K562 (cell line): ENCODE results near the gene TRMT1L. TPM values are rescaled to one million over a fixed set of nuclear protein-coding genes. Genes with fewer than 3 reads are reported as not detected.

Source experiments
- ATAC-seq: fragments of 200-7000 bp; cut with Tn5 transposase; 3 replicates; pipeline ENCODE4 v1.9.1; 2020; ENCODE audit warnings: moderate library complexity
- BruUV-seq: library from RNA; stranded (reverse); fragments of 400-500 nt; replicated peaks from 2 replicates; lab custom pipeline; 2021; lab: Mats Ljungman, UMichigan
- CTCF ChIA-PET: fragments of 300-600 bp; formaldehyde crosslinking; extraction: SDS; loops from one replicate; lab custom pipeline; 2021; ENCODE audit warnings: low intra/inter-chr PET ratio; lab: Yijun Ruan, JAX
- POLR2A ChIA-PET: fragments of 300-600, 350-650 bp; sonication (Branson Sonifier 250); formaldehyde crosslinking; extraction: SDS; loops from one replicate; lab custom pipeline; 2021; ENCODE audit warnings: antibody characterized with exemption, inconsistent platforms; lab: Yijun Ruan, JAX
- DNase-seq, 4 experiments: peaks; one replicate each; pipeline versions ENCODE4 v3.0.0 to v3.0.0-alpha.2; 2011 to 2018; ENCODE audit warnings: low spot score in 3 of 4, mixed read lengths in 3 of 4; ENCODE audit errors: extremely low read depth in 1 of 4
- FAIRE-seq: peaks from 2 replicates; lab custom pipeline; 2011; peaks lifted over from hg19 to GRCh38; lab: Jason Lieb, UNC
- H2AFZ ChIP-seq: 2 replicates; pipeline ENCODE4 v1.6.0; 2011; ENCODE audit warnings: low read depth, low read length, control low read depth, inconsistent platforms
- H3K27ac ChIP-seq: fragments of 200-600 bp; 3 replicates; pipeline ENCODE4 v1.8.0; 2011; ENCODE audit warnings: low read depth, mild to moderate bottlenecking, control low read depth, inconsistent platforms, low read length, moderate library complexity, mixed read lengths; ENCODE audit errors: extremely low read depth
- H3K27me3 ChIP-seq, 2 experiments: fragments of 300-600 bp in 1 of 2; 2 replicates in 1 of 2; 3 replicates in 1 of 2; pipeline versions ENCODE4 v1.6.0 to v1.8.0; 2011; ENCODE audit warnings: inconsistent platforms in 2 of 2, low read length in 2 of 2, mild to moderate bottlenecking in 1 of 2, mixed read lengths in 1 of 2, moderate library complexity in 1 of 2; ENCODE audit not compliant: control insufficient read depth in 2 of 2, insufficient read depth in 2 of 2
- H3K36me3 ChIP-seq: fragments of 300-600 bp; 3 replicates; pipeline ENCODE4 v1.8.0; 2011; ENCODE audit warnings: mild to moderate bottlenecking, low read length, inconsistent platforms; ENCODE audit not compliant: control insufficient read depth, insufficient read depth
- H3K4me1 ChIP-seq, 2 experiments: fragments of 200-600 bp in 1 of 2; replicated peaks in 1 of 2; 2 replicates in 1 of 2; 3 replicates in 1 of 2; pipeline versions ENCODE4 v1.5.1 to v1.8.0; 2011; ENCODE audit warnings: inconsistent platforms in 2 of 2, low read length in 2 of 2, mild to moderate bottlenecking in 1 of 2, mixed read lengths in 1 of 2, moderate library complexity in 1 of 2; ENCODE audit not compliant: control insufficient read depth in 2 of 2, insufficient read depth in 2 of 2
- H3K4me2 ChIP-seq: 2 replicates; pipeline ENCODE4 v1.6.1; 2011; ENCODE audit warnings: low read length, control low read depth, inconsistent platforms, mixed read lengths; ENCODE audit not compliant: insufficient read depth
- H3K4me3 ChIP-seq: fragments of 200-600 bp; sonication (generic), shearing (Covaris generic); 2 replicates; pipeline ENCODE4 v1.5.1; 2016; ENCODE audit warnings: control low read depth, inconsistent platforms
- H3K79me2 ChIP-seq: fragments of 200-600 bp; 3 replicates; pipeline ENCODE4 v1.8.0; 2011; ENCODE audit warnings: low read length, inconsistent platforms; ENCODE audit not compliant: control insufficient read depth, insufficient read depth
- H3K9ac ChIP-seq, 2 experiments: 2 replicates each; pipeline versions ENCODE4 v1.6.0 to v1.6.1; 2011; ENCODE audit warnings: low read depth in 2 of 2, low read length in 2 of 2, control low read depth in 1 of 2, inconsistent platforms in 1 of 2, mild to moderate bottlenecking in 1 of 2, mixed read lengths in 1 of 2; ENCODE audit not compliant: insufficient read depth in 1 of 2
- H3K9me1 ChIP-seq: one replicate; pipeline ENCODE4 v1.6.0; 2011; ENCODE audit warnings: inconsistent platforms, mild to moderate bottlenecking, low read length, moderate library complexity; ENCODE audit not compliant: control insufficient read depth, insufficient read depth
- H3K9me3 ChIP-seq: replicated peaks from 2 replicates; pipeline ENCODE4 v1.5.1; 2011; ENCODE audit warnings: low read depth, low read length, inconsistent platforms; ENCODE audit not compliant: control insufficient read depth, insufficient read depth
- H4K20me1 ChIP-seq: replicated peaks from 2 replicates; pipeline ENCODE4 v1.6.1; 2011; ENCODE audit warnings: low read length, inconsistent platforms, mixed read lengths; ENCODE audit not compliant: control insufficient read depth, insufficient read depth
- CEBPB ChIP-seq: fragments of 450-650 bp; IDR thresholded peaks from 2 replicates; pipeline ENCODE4 v1.6.1; 2016; ENCODE audit warnings: missing genetic modification characterization, missing compliant biosample characterization
- CTBP1 ChIP-seq: fragments of 450-650 bp; IDR thresholded peaks from 2 replicates; pipeline ENCODE4 v1.6.1; 2016; ENCODE audit warnings: borderline replicate concordance
- FOXA3 ChIP-seq, 2 experiments: fragments of 450-650 bp in 1 of 2; sonication (generic) in 1 of 2; formaldehyde crosslinking; IDR thresholded peaks in 1 of 2; conservative IDR thresholded peaks in 1 of 2; 2 replicates each; pipeline versions ENCODE4 v1.4.0 to v1.8.0; 2020 to 2022; ENCODE audit warnings: mild to moderate bottlenecking in 2 of 2, missing genetic modification reagents in 1 of 2
- HOXB6 ChIP-seq: fragments of 250-450 bp; sonication (Bioruptor Pico); IDR thresholded peaks from 2 replicates; pipeline ENCODE4 v1.5.1; 2022; ENCODE audit warnings: mild to moderate bottlenecking, borderline replicate concordance
- MBD1 ChIP-seq: fragments of 250-450 bp; sonication (Bioruptor Pico); IDR thresholded peaks from 2 replicates; pipeline ENCODE4 v1.8.0; 2022; ENCODE audit warnings: inconsistent platforms
- MXD1 ChIP-seq: fragments of 250-450 bp; sonication (Bioruptor Pico); IDR thresholded peaks from 2 replicates; pipeline ENCODE4 v1.8.0; 2021; ENCODE audit warnings: borderline replicate concordance, mild to moderate bottlenecking, moderate library complexity; ENCODE audit not compliant: poor library complexity, severe bottlenecking
- RERE ChIP-seq: sonication (generic); formaldehyde crosslinking; IDR thresholded peaks from 2 replicates; pipeline ENCODE4 v1.8.0; 2023; ENCODE audit warnings: missing genetic modification reagents, mild to moderate bottlenecking, borderline replicate concordance
- SMARCE1 ChIP-seq: fragments of 450-650 bp; IDR thresholded peaks from 2 replicates; pipeline ENCODE4 v1.7.1; 2016; ENCODE audit warnings: mild to moderate bottlenecking
- ZC3H11A ChIP-seq: IDR thresholded peaks from 2 replicates; pipeline ENCODE4 v1.6.1; 2012; ENCODE audit warnings: low read depth, low read length, improper control_type of control experiment
- ZNF280B ChIP-seq: fragments of 250-450 bp; sonication (Bioruptor Pico); IDR thresholded peaks from 2 replicates; pipeline ENCODE4 v1.5.1; 2021; ENCODE audit warnings: mild to moderate bottlenecking
- WGBS: fragments of 100-300 bp; shearing (Covaris generic); methylation state at CpG from one replicate; pipeline ENCODE4 v1.1.6; 2016; ENCODE audit warnings: low coverage, mixed read lengths; ENCODE audit not compliant: insufficient coverage; ENCODE audit errors: missing lambda C conversion rate; 5-methylcytosine and 5-hydroxymethylcytosine counted together
- in situ Hi-C: fragments of 300-500 bp; cut with MboI; formaldehyde crosslinking; loops from 4 replicates; pipeline ENCODE4 v1.15.0; 2018; ENCODE audit warnings: inconsistent platforms, mixed read lengths
- intact Hi-C: fragments of 100-400 bp; cut with micrococcal nuclease; formaldehyde crosslinking; loops from 2 replicates; pipeline ENCODE4 v1.14.2; 2022
- polyA plus RNA-seq, 8 experiments: library from polyadenylated mRNA; depleted of rRNA in 4 of 8; stranded (reverse) in 5 of 8; unstranded in 3 of 8; fragments of >200 nt; fragmentation: Nextera tagmentation in 2 of 8; fragmentation: Illumina TruSeq in 1 of 8; extraction: Ambion mirVana in 2 of 8; extraction: Trizol in 1 of 8; gene quantifications; 2 replicates each; pipeline versions ENCODE4 v1.2.1 to v1.2.3, GENCODE V29; 2011 to 2014; ENCODE audit warnings: inconsistent platforms in 1 of 8, missing spikeins in 1 of 8
- total RNA-seq, 7 experiments: library from RNA; depleted of rRNA in 6 of 7; stranded (reverse); fragments of >200 nt in 6 of 7; fragmentation: Illumina TruSeq in 2 of 7; extraction: Trizol in 2 of 7; gene quantifications; 2 replicates each; pipeline versions ENCODE4 v1.2.1 to v1.2.3, GENCODE V29; 2011 to 2021; ENCODE audit warnings: low replicate concordance in 1 of 7

The TRMT1L gene
- total and polyA plus RNA-seq, 9 of the 15 experiments (the other 6 are each of a cell fraction or from before 2014, with no cell fraction given) = 6.4 to 88.9 (median 32.9) TPM

- TF ChIP-seq HOXB6 = no peak
- TF ChIP-seq MXD1 (CRISPR knock-in tag) = no peak
- TF ChIP-seq CTBP1 = no peak
- TF ChIP-seq SMARCE1 = no peak
- no peak for TF ChIP-seq ZC3H11A
Measured at GRCh38 chr1:185132534-185132933, 24.2 kb downstream of the TRMT1L start (continued).

- H3K9me1 ChIP-seq = no peaks in the 10 kb centered on the region
- peaks cover 49% of the 10 kb centered on the region for H3K36me3 ChIP-seq
- H3K9ac ChIP-seq = no peak overlapping the region
- no peaks in the 10 kb centered on the region for H3K4me1 ChIP-seq
- no TSS peak for BruUV-seq
- intact Hi-C loops = no loop called here
- WGBS = 87% methylated on average over 2 of the region's 2 CpGs
- H3K9me3 ChIP-seq = peaks cover 3% of the 10 kb centered on the region
- H3K4me3 ChIP-seq = no peak overlapping the region
- FAIRE-seq (no peak), DNase-seq (no peak), ATAC-seq (no peak)
- CTCF ChIA-PET = no interaction called here
- no peak overlapping the region for H3K27ac ChIP-seq
- no peaks in the 10 kb centered on the region for H3K79me2 ChIP-seq
- no peaks in the 10 kb centered on the region for H4K20me1 ChIP-seq
- H3K27me3 ChIP-seq = no peaks in the 10 kb centered on the region
- in situ Hi-C loops = no loop called here
- POLR2A ChIA-PET = no interaction called here
- H2AFZ ChIP-seq = no peak overlapping the region
- no peak overlapping the region for H3K4me2 ChIP-seq
- TF ChIP-seq MBD1 (CRISPR knock-in tag) = no peak
- no peak for TF ChIP-seq FOXA3 (CRISPR knock-in tag; conservative IDR thresholded peaks at IDR 0.05 in 1 of 2, IDR thresholded peaks at IDR 0.05 in 1 of 2)
- TF ChIP-seq ZNF280B (CRISPR knock-in tag) = no peak
- TF ChIP-seq RERE (CRISPR knock-in tag) = no peak
- TF ChIP-seq CEBPB (tag) = no peak
Measured at GRCh38 chr1:185129708-185130107, 27.0 kb downstream of the TRMT1L start.
